A549 (cell line): Measurements from ENCODE around the gene CAT.

Experiments used
- CHD4 ChIP-seq: fragments of 200-600 bp; sonication (generic); IDR thresholded peaks from 2 replicates; pipeline ENCODE4 v1.6.1; 2016; ENCODE audit warnings: antibody characterized with exemption, mild to moderate bottlenecking, borderline replicate concordance
- CTCF ChIP-seq: fragments of >200 bp; sonication (Bioruptor Twin); formaldehyde crosslinking; IDR thresholded peaks from 3 replicates; pipeline ENCODE4 v1.5.1; 2016
- EHMT2 ChIP-seq: fragments of 200-600 bp; sonication (generic); IDR thresholded peaks from 2 replicates; pipeline ENCODE4 v1.6.1; 2016; ENCODE audit warnings: antibody characterized with exemption, low read depth, mild to moderate bottlenecking, moderate library complexity
- HDAC2 ChIP-seq: fragments of 200-600 bp; sonication (generic); IDR thresholded peaks from 2 replicates; pipeline ENCODE4 v1.6.1; 2016
- HOXA7 ChIP-seq: fragments of 250-450 bp; sonication (Bioruptor Pico); IDR thresholded peaks from 2 replicates; pipeline ENCODE4 v1.5.0; 2020; ENCODE audit warnings: mild to moderate bottlenecking, moderate library complexity
- JUN ChIP-seq, 2 experiments: fragments of >200 bp; sonication (Bioruptor Twin); formaldehyde crosslinking; IDR thresholded peaks; 2 replicates in 1 of 2; 3 replicates in 1 of 2; pipeline ENCODE4 v1.6.1; 2016 to 2017
- JUNB ChIP-seq: fragments of >200 bp; sonication (Bioruptor Twin); formaldehyde crosslinking; IDR thresholded peaks from 2 replicates; pipeline ENCODE4 v1.6.1; 2016
- MYC ChIP-seq: IDR thresholded peaks from 2 replicates; pipeline ENCODE4 v1.6.1; 2012; ENCODE audit warnings: mild to moderate bottlenecking, inconsistent platforms, low read length, improper control_type of control experiment, borderline replicate concordance
- POLR2A ChIP-seq: IDR thresholded peaks from 2 replicates; pipeline ENCODE4 v1.6.1; 2012; ENCODE audit warnings: mild to moderate bottlenecking, low read length
- TF ChIP-seq, protein P1 (sequence below): fragments of 200-600 bp; sonication (generic); IDR thresholded peaks from 2 replicates; pipeline ENCODE4 v1.6.1; 2016; ENCODE audit warnings: antibody characterized with exemption, mild to moderate bottlenecking, moderate library complexity

DNA sequence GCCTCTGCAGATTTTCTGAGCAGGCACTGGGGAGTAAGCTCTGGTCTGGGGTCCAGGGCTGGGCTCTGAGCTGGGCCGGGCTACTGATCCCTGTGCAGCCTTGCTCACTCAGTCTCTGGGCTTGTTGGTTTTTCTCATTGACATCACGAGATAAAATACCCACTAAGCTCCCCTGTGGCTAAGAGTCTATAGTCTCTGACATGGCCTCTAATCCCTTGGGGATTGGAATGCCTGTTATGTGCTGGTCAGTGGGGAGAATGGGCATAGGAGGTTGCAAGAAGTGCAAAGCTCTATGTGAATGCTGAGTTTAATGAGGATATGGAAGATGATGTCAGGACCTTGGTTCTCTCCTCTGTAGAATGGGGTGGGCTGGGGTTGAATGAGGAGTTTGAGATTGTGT lies 51.6 kb downstream of the CAT start:
- TF ChIP-seq POLR2A: no peak
- TF ChIP-seq, protein P1, sequence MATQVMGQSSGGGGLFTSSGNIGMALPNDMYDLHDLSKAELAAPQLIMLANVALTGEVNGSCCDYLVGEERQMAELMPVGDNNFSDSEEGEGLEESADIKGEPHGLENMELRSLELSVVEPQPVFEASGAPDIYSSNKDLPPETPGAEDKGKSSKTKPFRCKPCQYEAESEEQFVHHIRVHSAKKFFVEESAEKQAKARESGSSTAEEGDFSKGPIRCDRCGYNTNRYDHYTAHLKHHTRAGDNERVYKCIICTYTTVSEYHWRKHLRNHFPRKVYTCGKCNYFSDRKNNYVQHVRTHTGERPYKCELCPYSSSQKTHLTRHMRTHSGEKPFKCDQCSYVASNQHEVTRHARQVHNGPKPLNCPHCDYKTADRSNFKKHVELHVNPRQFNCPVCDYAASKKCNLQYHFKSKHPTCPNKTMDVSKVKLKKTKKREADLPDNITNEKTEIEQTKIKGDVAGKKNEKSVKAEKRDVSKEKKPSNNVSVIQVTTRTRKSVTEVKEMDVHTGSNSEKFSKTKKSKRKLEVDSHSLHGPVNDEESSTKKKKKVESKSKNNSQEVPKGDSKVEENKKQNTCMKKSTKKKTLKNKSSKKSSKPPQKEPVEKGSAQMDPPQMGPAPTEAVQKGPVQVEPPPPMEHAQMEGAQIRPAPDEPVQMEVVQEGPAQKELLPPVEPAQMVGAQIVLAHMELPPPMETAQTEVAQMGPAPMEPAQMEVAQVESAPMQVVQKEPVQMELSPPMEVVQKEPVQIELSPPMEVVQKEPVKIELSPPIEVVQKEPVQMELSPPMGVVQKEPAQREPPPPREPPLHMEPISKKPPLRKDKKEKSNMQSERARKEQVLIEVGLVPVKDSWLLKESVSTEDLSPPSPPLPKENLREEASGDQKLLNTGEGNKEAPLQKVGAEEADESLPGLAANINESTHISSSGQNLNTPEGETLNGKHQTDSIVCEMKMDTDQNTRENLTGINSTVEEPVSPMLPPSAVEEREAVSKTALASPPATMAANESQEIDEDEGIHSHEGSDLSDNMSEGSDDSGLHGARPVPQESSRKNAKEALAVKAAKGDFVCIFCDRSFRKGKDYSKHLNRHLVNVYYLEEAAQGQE: no peak
- TF ChIP-seq JUN (IDR thresholded peaks at IDR 0.05): no peak
- TF ChIP-seq CTCF: no peak
- no peak for TF ChIP-seq HDAC2
- TF ChIP-seq EHMT2: no peak
- no peak for TF ChIP-seq CHD4
- TF ChIP-seq JUNB: no peak
- no peak for TF ChIP-seq MYC
- TF ChIP-seq HOXA7: no peak
